Chondrocyte (in vitro differentiated cells): ENCODE measurements around the gene OTX2. TPM values are rescaled to one million over a fixed set of nuclear protein-coding genes. Genes with fewer than 3 reads are reported as not detected.

Experiments
- DNase-seq: peaks from one replicate; pipeline ENCODE4 v3.0.0; 2021; ENCODE audit warnings: mixed read lengths, low spot score
- H3K27ac Mint-ChIP-seq: one replicate; pipeline ENCODE4 v1.8.0; 2021; ENCODE audit warnings: mild to moderate bottlenecking, moderate library complexity, mixed read lengths; ENCODE audit not compliant: unreplicated experiment
- H3K27me3 Mint-ChIP-seq: 2 replicates; pipeline ENCODE4 v1.8.0; 2021; ENCODE audit warnings: low read depth, mixed read lengths
- H3K36me3 Mint-ChIP-seq: 2 replicates; pipeline ENCODE4 v1.8.0; 2021; ENCODE audit warnings: low read depth, mixed read lengths
- H3K4me1 Mint-ChIP-seq: 2 replicates; pipeline ENCODE4 v1.8.0; 2021; ENCODE audit warnings: low read depth, mild to moderate bottlenecking, mixed read lengths
- H3K4me3 Mint-ChIP-seq: one replicate; pipeline ENCODE4 v1.8.0; 2021; ENCODE audit warnings: mild to moderate bottlenecking, moderate library complexity, mixed read lengths; ENCODE audit not compliant: unreplicated experiment
- H3K9me3 Mint-ChIP-seq: 2 replicates; pipeline ENCODE4 v1.8.0; 2021; ENCODE audit warnings: low read depth, mixed read lengths
- CTCF ChIP-seq: fragments of 200-600 bp; sonication (generic); IDR thresholded peaks from 2 replicates; pipeline ENCODE4 v1.5.0; 2021; ENCODE audit warnings: antibody characterized with exemption, mild to moderate bottlenecking, moderate library complexity
- total RNA-seq: library from RNA; stranded (reverse); gene quantifications from 3 replicates; pipeline ENCODE4 v1.2.1, GENCODE V29; 2021

OTX2 gene
- total RNA-seq, 1 donor from 2014 or later = not detected

- H3K4me3 Mint-ChIP-seq = no peak overlapping the region
- H3K36me3 Mint-ChIP-seq = peaks cover 7% of the 10 kb centered on the region
- H3K27me3 Mint-ChIP-seq = peaks cover 77% of the 10 kb centered on the region
- no peak for DNase-seq
- H3K4me1 Mint-ChIP-seq = peaks cover 19% of the 10 kb centered on the region
- H3K27ac Mint-ChIP-seq = no peak overlapping the region
- no peaks in the 10 kb centered on the region for H3K9me3 Mint-ChIP-seq
- TF ChIP-seq CTCF = no peak
Observed at GRCh38 chr14:56811593-56812363, 1.5 kb upstream of the OTX2 start.

GRCh38 chr14:56810836-56811592, 735 bp upstream of the OTX2 start:
- H3K27ac Mint-ChIP-seq = no peak overlapping the region
- peaks cover 7% of the 10 kb centered on the region for H3K36me3 Mint-ChIP-seq
- H3K27me3 Mint-ChIP-seq = peaks cover 79% of the 10 kb centered on the region
- DNase-seq = no peak
- H3K4me1 Mint-ChIP-seq = peaks cover 18% of the 10 kb centered on the region
- H3K9me3 Mint-ChIP-seq = peaks cover 1% of the 10 kb centered on the region
- no peak for TF ChIP-seq CTCF
- no peak overlapping the region for H3K4me3 Mint-ChIP-seq

GRCh38 chr14:56809270-56810146, 771 bp downstream of the OTX2 start:
- peaks cover 18% of the 10 kb centered on the region for H3K4me1 Mint-ChIP-seq
- no peak for TF ChIP-seq CTCF
- no peak overlapping the region for H3K4me3 Mint-ChIP-seq
- H3K27ac Mint-ChIP-seq = no peak overlapping the region
- H3K9me3 Mint-ChIP-seq = peaks cover 3% of the 10 kb centered on the region
- H3K36me3 Mint-ChIP-seq = peaks cover 6% of the 10 kb centered on the region
- peaks cover 79% of the 10 kb centered on the region for H3K27me3 Mint-ChIP-seq
- no peak for DNase-seq

- no peak for DNase-seq
- TF ChIP-seq CTCF = no peak
- peaks cover 6% of the 10 kb centered on the region for H3K36me3 Mint-ChIP-seq
- H3K9me3 Mint-ChIP-seq = peaks cover 3% of the 10 kb centered on the region
- H3K4me3 Mint-ChIP-seq = peak overlapping the region; percentile 61
- no peak overlapping the region for H3K27ac Mint-ChIP-seq
- H3K27me3 Mint-ChIP-seq = peaks cover 81% of the 10 kb centered on the region
- peaks cover 18% of the 10 kb centered on the region for H3K4me1 Mint-ChIP-seq
Observed at GRCh38 chr14:56808383-56809269, 1.7 kb downstream of the OTX2 start.
